ENCODE measurements around the gene CHRNA4. TPM values are rescaled to one million over a fixed set of nuclear protein-coding genes. Genes with fewer than 3 reads are reported as not detected.

The CHRNA4 gene
- total and polyA plus RNA-seq, 9 donors: 0.44 to 2.3 (median 0.76) TPM

- DNase-seq: no peak
- H3K9me3 ChIP-seq (replicated peaks; ENCODE audit: control insufficient read depth, low read depth, low read length): no peaks in the 10 kb centered on the region
- H3K36me3 ChIP-seq (ENCODE audit: control insufficient read depth, insufficient read depth, low read length): no peaks in the 10 kb centered on the region
- H3K27me3 ChIP-seq (ENCODE audit: control insufficient read depth, insufficient read depth, low read length): peaks cover 36% of the 10 kb centered on the region
- H3K4me1 ChIP-seq (ENCODE audit: control insufficient read depth, insufficient read depth, low read length): peaks cover 17% of the 10 kb centered on the region
- 46% methylated on average over 13 of the region's 21 CpGs for WGBS (ENCODE audit: insufficient coverage)
- H3K4me3 ChIP-seq (ENCODE audit: low read length): no peak overlapping the region
- no peak overlapping the region for H3K27ac ChIP-seq (ENCODE audit: low read length)
Observed at GRCh38 chr20:63370618-63371187, 9.6 kb upstream of the CHRNA4 start.

GRCh38 chr20:63369724-63370617 lies 8.8 kb upstream of the CHRNA4 start:
- H3K36me3 ChIP-seq (ENCODE audit: control insufficient read depth, insufficient read depth, low read length): no peaks in the 10 kb centered on the region
- no peak overlapping the region for H3K27ac ChIP-seq (ENCODE audit: low read length)
- peaks cover 17% of the 10 kb centered on the region for H3K4me1 ChIP-seq (ENCODE audit: control insufficient read depth, insufficient read depth, low read length)
- H3K27me3 ChIP-seq (ENCODE audit: control insufficient read depth, insufficient read depth, low read length): peaks cover 36% of the 10 kb centered on the region
- H3K9me3 ChIP-seq (replicated peaks; ENCODE audit: control insufficient read depth, low read depth, low read length): no peaks in the 10 kb centered on the region
- no peak for DNase-seq
- H3K4me3 ChIP-seq (ENCODE audit: low read length): no peak overlapping the region
- WGBS (ENCODE audit: insufficient coverage): 67% methylated on average over 23 of the region's 24 CpGs

GRCh38 chr20:63369024-63369530 lies 7.9 kb upstream of the CHRNA4 start:
- Histone ChIP-seq H3K36me3 (ENCODE audit: control insufficient read depth, insufficient read depth, low read length) (no peaks in the 10 kb centered on the region), H3K4me3 (ENCODE audit: low read length) (no peak overlapping the region), H3K4me1 (ENCODE audit: control insufficient read depth, insufficient read depth, low read length) (peaks cover 17% of the 10 kb centered on the region), H3K9me3 (replicated peaks; ENCODE audit: control insufficient read depth, low read depth, low read length) (no peaks in the 10 kb centered on the region), H3K27me3 (ENCODE audit: control insufficient read depth, insufficient read depth, low read length) (peaks cover 32% of the 10 kb centered on the region), H3K27ac (ENCODE audit: low read length) (no peak overlapping the region)
- DNase-seq: no peak
- WGBS (ENCODE audit: insufficient coverage): 89% methylated on average over 10 of the region's 10 CpGs

GRCh38 chr20:63368151-63368550 lies 7.0 kb upstream of the CHRNA4 start:
- DNase-seq: no peak

GRCh38 chr20:63367446-63368055 lies 6.4 kb upstream of the CHRNA4 start:
- Histone ChIP-seq H3K9me3 (replicated peaks; ENCODE audit: control insufficient read depth, low read depth, low read length) (no peaks in the 10 kb centered on the region), H3K27ac (ENCODE audit: low read length) (no peak overlapping the region), H3K36me3 (ENCODE audit: control insufficient read depth, insufficient read depth, low read length) (no peaks in the 10 kb centered on the region), H3K4me1 (ENCODE audit: control insufficient read depth, insufficient read depth, low read length) (peaks cover 17% of the 10 kb centered on the region), H3K27me3 (ENCODE audit: control insufficient read depth, insufficient read depth, low read length) (peaks cover 36% of the 10 kb centered on the region), H3K4me3 (ENCODE audit: low read length) (no peak overlapping the region)
- DNase-seq: no peak
- WGBS (ENCODE audit: insufficient coverage): 45% methylated on average over 9 of the region's 24 CpGs

More at GRCh38 chr20:63368151-63368550, 7.0 kb upstream of the CHRNA4 start:
- 77% methylated on average over 8 of the region's 8 CpGs for WGBS (ENCODE audit: insufficient coverage)
- Histone ChIP-seq H3K4me3 (ENCODE audit: low read length) (no peak overlapping the region), H3K27me3 (ENCODE audit: control insufficient read depth, insufficient read depth, low read length) (peaks cover 34% of the 10 kb centered on the region), H3K27ac (ENCODE audit: low read length) (no peak overlapping the region), H3K9me3 (replicated peaks; ENCODE audit: control insufficient read depth, low read depth, low read length) (no peaks in the 10 kb centered on the region), H3K4me1 (ENCODE audit: control insufficient read depth, insufficient read depth, low read length) (peaks cover 17% of the 10 kb centered on the region), H3K36me3 (ENCODE audit: control insufficient read depth, insufficient read depth, low read length) (no peaks in the 10 kb centered on the region)

- no peak overlapping the region for H3K4me3 ChIP-seq (ENCODE audit: low read length)
- no peak for DNase-seq
- no peaks in the 10 kb centered on the region for H3K9me3 ChIP-seq (replicated peaks; ENCODE audit: control insufficient read depth, low read depth, low read length)
- no peak overlapping the region for H3K27ac ChIP-seq (ENCODE audit: low read length)
- H3K4me1 ChIP-seq (ENCODE audit: control insufficient read depth, insufficient read depth, low read length): peaks cover 19% of the 10 kb centered on the region
- peaks cover 44% of the 10 kb centered on the region for H3K27me3 ChIP-seq (ENCODE audit: control insufficient read depth, insufficient read depth, low read length)
- H3K36me3 ChIP-seq (ENCODE audit: control insufficient read depth, insufficient read depth, low read length): no peaks in the 10 kb centered on the region
- 55% methylated on average over 20 of the region's 30 CpGs for WGBS (ENCODE audit: insufficient coverage)
Observed at GRCh38 chr20:63366390-63367365, 5.5 kb upstream of the CHRNA4 start.

- H3K36me3 ChIP-seq (ENCODE audit: control insufficient read depth, insufficient read depth, low read length): no peaks in the 10 kb centered on the region
- H3K27me3 ChIP-seq (ENCODE audit: control insufficient read depth, insufficient read depth, low read length): peaks cover 42% of the 10 kb centered on the region
- no peaks in the 10 kb centered on the region for H3K9me3 ChIP-seq (replicated peaks; ENCODE audit: control insufficient read depth, low read depth, low read length)
- DNase-seq: no peak
- H3K4me1 ChIP-seq (ENCODE audit: control insufficient read depth, insufficient read depth, low read length): peaks cover 15% of the 10 kb centered on the region
- no peak overlapping the region for H3K27ac ChIP-seq (ENCODE audit: low read length)
- 81% methylated on average over 17 of the region's 22 CpGs for WGBS (ENCODE audit: insufficient coverage)
- no peak overlapping the region for H3K4me3 ChIP-seq (ENCODE audit: low read length)
Observed at GRCh38 chr20:63365601-63366389, 4.6 kb upstream of the CHRNA4 start.

GRCh38 chr20:63364801-63365585 lies 3.8 kb upstream of the CHRNA4 start:
- Histone ChIP-seq H3K9me3 (replicated peaks; ENCODE audit: control insufficient read depth, low read depth, low read length) (no peaks in the 10 kb centered on the region), H3K36me3 (ENCODE audit: control insufficient read depth, insufficient read depth, low read length) (no peaks in the 10 kb centered on the region), H3K27ac (ENCODE audit: low read length) (no peak overlapping the region), H3K27me3 (ENCODE audit: control insufficient read depth, insufficient read depth, low read length) (peaks cover 47% of the 10 kb centered on the region), H3K4me1 (ENCODE audit: control insufficient read depth, insufficient read depth, low read length) (peaks cover 19% of the 10 kb centered on the region), H3K4me3 (ENCODE audit: low read length) (no peak overlapping the region)
- DNase-seq: no peak
- WGBS (ENCODE audit: insufficient coverage): 77% methylated on average over 11 of the region's 20 CpGs

All from muscle of leg (tissue), 11 donors.